Caco-2 (cell line): ENCODE results near the gene ZDHHC19. TPM values are rescaled to one million over a fixed set of nuclear protein-coding genes. Genes with fewer than 3 reads are reported as not detected.
"Not testable (repeated sequence)": the region's sequence is repeated elsewhere in the genome, so short reads cannot be mapped to it uniquely, and the experiment has no call there.

Experiments
- BruUV-seq: library from RNA; stranded (reverse); fragments of 400-500 nt; replicated peaks from 2 replicates; lab custom pipeline; 2021; lab: Mats Ljungman, UMichigan
- CTCF ChIA-PET: fragments of 300-600 bp; sonication (Branson Sonifier 250); formaldehyde crosslinking; loops from one replicate; lab custom pipeline; 2022; ENCODE audit warnings: antibody characterized with exemption; lab: Charles Lee
- POLR2A ChIA-PET: fragments of 300-600 bp; sonication (Branson Sonifier 250); formaldehyde crosslinking; loops from one replicate; lab custom pipeline; 2022; ENCODE audit warnings: antibody characterized with exemption; lab: Charles Lee
- DNase-seq, 2 experiments: peaks; one replicate each; pipeline versions ENCODE4 v3.0.0 to v3.0.0-alpha.2; 2020 to 2022
- H3K27me3 ChIP-seq: replicated peaks from 2 replicates; pipeline ENCODE4 v1.6.0; 2011; ENCODE audit warnings: low read length; ENCODE audit not compliant: control insufficient read depth, insufficient read depth
- H3K36me3 ChIP-seq: 2 replicates; pipeline ENCODE4 v1.5.1; 2011; ENCODE audit warnings: low read length; ENCODE audit not compliant: control insufficient read depth, insufficient read depth
- H3K4me1 ChIP-seq: fragments of 250-450 bp; sonication (Bioruptor Pico); 2 replicates; pipeline ENCODE4 v1.5.1; 2020; ENCODE audit warnings: mild to moderate bottlenecking
- H3K4me3 ChIP-seq: 2 replicates; pipeline ENCODE4 v1.5.1; 2011; ENCODE audit warnings: low read depth, mild to moderate bottlenecking, control low read depth, low read length
- H3K9me3 ChIP-seq: fragments of 250-450 bp; sonication (Bioruptor Pico); 2 replicates; pipeline ENCODE4 v1.5.1; 2020; ENCODE audit warnings: mild to moderate bottlenecking, moderate library complexity
- H3K27ac Mint-ChIP-seq: one replicate; pipeline ENCODE4 v1.8.0; 2022; ENCODE audit warnings: mixed read lengths; ENCODE audit not compliant: unreplicated experiment
- H3K27me3 Mint-ChIP-seq: one replicate; pipeline ENCODE4 v1.8.0; 2022; ENCODE audit warnings: mixed read lengths; ENCODE audit not compliant: insufficient read depth, unreplicated experiment
- H3K36me3 Mint-ChIP-seq: one replicate; pipeline ENCODE4 v1.8.0; 2022; ENCODE audit warnings: mild to moderate bottlenecking, mixed read lengths; ENCODE audit not compliant: insufficient read depth, unreplicated experiment
- H3K4me1 Mint-ChIP-seq: one replicate; pipeline ENCODE4 v1.8.0; 2022; ENCODE audit warnings: low read depth, mixed read lengths; ENCODE audit not compliant: unreplicated experiment
- H3K4me3 Mint-ChIP-seq: one replicate; pipeline ENCODE4 v1.8.0; 2022; ENCODE audit warnings: mild to moderate bottlenecking, moderate library complexity, mixed read lengths; ENCODE audit not compliant: unreplicated experiment
- H3K9me3 Mint-ChIP-seq: one replicate; pipeline ENCODE4 v1.8.0; 2022; ENCODE audit warnings: mixed read lengths; ENCODE audit not compliant: unreplicated experiment
- CTCF ChIP-seq, 2 experiments: fragments of 200-600 bp in 1 of 2; IDR thresholded peaks; 1 replicate in 1 of 2; 2 replicates in 1 of 2; pipeline versions ENCODE4 v1.5.1 to v1.8.0; 2011 to 2022; ENCODE audit warnings: antibody characterized with exemption in 1 of 2, control low read depth in 1 of 2, inconsistent platforms in 1 of 2, low read depth in 1 of 2, low read length in 1 of 2, mild to moderate bottlenecking in 1 of 2, moderate library complexity in 1 of 2; ENCODE audit not compliant: insufficient read depth in 1 of 2, severe bottlenecking in 1 of 2, unreplicated experiment in 1 of 2
- intact Hi-C: fragments of 100-400 bp; cut with micrococcal nuclease; formaldehyde crosslinking; loops from one replicate; pipeline ENCODE4 v1.10.0; 2022; ENCODE audit not compliant: unreplicated experiment
- total RNA-seq: library from RNA; stranded (reverse); gene quantifications from 2 replicates; pipeline ENCODE4 v1.2.3, GENCODE V29; 2022

Gene ZDHHC19
- total RNA-seq, 1 experiment from 2014 or later, result not detected

- H3K27me3 Mint-ChIP-seq, result no peaks in the 10 kb centered on the region
- Histone ChIP-seq H3K36me3 (no peaks in the 10 kb centered on the region; the same call in 1 of the 2 replicates), H3K4me3 (no peak overlapping the region), H3K9me3 (no peaks in the 10 kb centered on the region), H3K27me3 (no peaks in the 10 kb centered on the region), H3K4me1 (peaks cover 9% of the 10 kb centered on the region; the same call in 1 of the 2 replicates)
- H3K9me3 Mint-ChIP-seq, result no peaks in the 10 kb centered on the region
- H3K36me3 Mint-ChIP-seq, result no peaks in the 10 kb centered on the region
- no peak overlapping the region for H3K27ac Mint-ChIP-seq
- no peak for DNase-seq
- TF ChIP-seq CTCF (IDR thresholded peaks at IDR 0.05; ENCODE audit: insufficient read depth in 1 of 2, low read depth in 1 of 2, low read length in 1 of 2, severe bottlenecking in 1 of 2, unreplicated experiment in 1 of 2), result no peak
- CTCF ChIA-PET, result no interaction called here
- BruUV-seq, result no TSS peak
- no peak overlapping the region for H3K4me3 Mint-ChIP-seq
- H3K4me1 Mint-ChIP-seq, result peaks cover 7% of the 10 kb centered on the region
- intact Hi-C loops, result no loop called here
- POLR2A ChIA-PET, result no interaction called here
Observed at GRCh38 chr3:196215493-196216020, 4.4 kb upstream of the ZDHHC19 start.

GRCh38 chr3:196214783-196215441 is 3.7 kb upstream of the ZDHHC19 start:
- POLR2A ChIA-PET, result no interaction called here
- Mint-ChIP-seq H3K36me3 (no peaks in the 10 kb centered on the region), H3K4me3 (no peak overlapping the region), H3K9me3 (no peaks in the 10 kb centered on the region), H3K27ac (peak overlapping the region; percentile 60), H3K4me1 (peaks cover 7% of the 10 kb centered on the region), H3K27me3 (no peaks in the 10 kb centered on the region)
- H3K36me3 ChIP-seq, result no peaks in the 10 kb centered on the region; the same call in 1 of the 2 replicates
- intact Hi-C loops, result no loop called here
- no peaks in the 10 kb centered on the region for H3K9me3 ChIP-seq
- no peaks in the 10 kb centered on the region for H3K27me3 ChIP-seq
- peak in 1 of 2 experiments; percentile 57 for DNase-seq
- TF ChIP-seq CTCF (IDR thresholded peaks at IDR 0.05; ENCODE audit: insufficient read depth in 1 of 2, low read depth in 1 of 2, low read length in 1 of 2, severe bottlenecking in 1 of 2, unreplicated experiment in 1 of 2), result no peak
- CTCF ChIA-PET, result no interaction called here
- no peak overlapping the region for H3K4me3 ChIP-seq
- BruUV-seq, result no TSS peak
- H3K4me1 ChIP-seq, result peaks cover 9% of the 10 kb centered on the region; the same call in 1 of the 2 replicates

GRCh38 chr3:196209944-196210672 is 1.1 kb downstream of the ZDHHC19 start:
- H3K9me3 Mint-ChIP-seq, DNase-seq, H3K36me3 Mint-ChIP-seq, POLR2A ChIA-PET, H3K4me1 ChIP-seq, intact Hi-C loops, H3K4me3 ChIP-seq, BruUV-seq, H3K27me3 ChIP-seq, H3K9me3 ChIP-seq, H3K36me3 ChIP-seq, H3K27me3 Mint-ChIP-seq, H3K4me3 Mint-ChIP-seq, H3K4me1 Mint-ChIP-seq, H3K27ac Mint-ChIP-seq: not testable (repeated sequence)
- CTCF ChIA-PET, result interaction anchor here (1.3 kb wide), 1 partner anchor 137 kb away, joined by 4 read pairs; no protein-coding TSS in a partner anchor
